HepG2 (cell line): ENCODE results near the gene TAF1D. TPM values are rescaled to one million over a fixed set of nuclear protein-coding genes. Genes with fewer than 3 reads are reported as not detected.

Source experiments
- ARNT ChIP-seq: fragments of 450-650 bp; IDR thresholded peaks from 2 replicates; pipeline ENCODE4 v1.6.1; 2017
- BCLAF1 ChIP-seq: fragments of 450-650 bp; IDR thresholded peaks from 2 replicates; pipeline ENCODE4 v1.6.1; 2017; ENCODE audit warnings: mild to moderate bottlenecking
- FUBP1 ChIP-seq: sonication (generic); formaldehyde crosslinking; IDR thresholded peaks from 2 replicates; pipeline ENCODE4 v1.5.1; 2020; ENCODE audit warnings: missing genetic modification reagents, mild to moderate bottlenecking, borderline replicate concordance
- JUN ChIP-seq: sonication (generic); formaldehyde crosslinking; IDR thresholded peaks from 2 replicates; pipeline ENCODE4 v1.4.0; 2020; ENCODE audit warnings: mild to moderate bottlenecking, missing genetic modification reagents
- MAFF ChIP-seq: IDR thresholded peaks from 2 replicates; pipeline ENCODE4 v1.6.1; 2011; ENCODE audit warnings: low read depth, low read length, improper control_type of control experiment
- MTF2 ChIP-seq: sonication (generic); formaldehyde crosslinking; IDR thresholded peaks from 2 replicates; pipeline ENCODE4 v1.5.0; 2020; ENCODE audit warnings: missing genetic modification reagents, borderline replicate concordance
- NBN ChIP-seq: fragments of 450-650 bp; conservative IDR thresholded peaks from 2 replicates; pipeline ENCODE4 v1.6.1; 2017
- PCBP1 ChIP-seq: fragments of 200-400 bp; formaldehyde crosslinking; IDR thresholded peaks from 2 replicates; pipeline ENCODE4 v1.6.1; 2017; ENCODE audit warnings: mild to moderate bottlenecking, low read depth, low read length, borderline replicate concordance
- POLR2AphosphoS2 ChIP-seq: IDR thresholded peaks from 2 replicates; pipeline ENCODE4 v1.6.1; 2011; ENCODE audit warnings: low read depth, low read length, improper control_type of control experiment
- PRDM4 ChIP-seq: sonication (generic); formaldehyde crosslinking; IDR thresholded peaks from 2 replicates; pipeline ENCODE4 v1.9.0; 2021; ENCODE audit warnings: missing genetic modification reagents, borderline replicate concordance
- RAD21 ChIP-seq: fragments of 450-650 bp; formaldehyde crosslinking; IDR thresholded peaks from 2 replicates; pipeline ENCODE4 v1.5.0; 2020; ENCODE audit warnings: mild to moderate bottlenecking
- SNAPC2 ChIP-seq: sonication (generic); formaldehyde crosslinking; IDR thresholded peaks from 2 replicates; pipeline ENCODE4 v1.8.1; 2022; ENCODE audit warnings: mild to moderate bottlenecking, missing genetic modification reagents
- TCF7 ChIP-seq: sonication (generic); IDR thresholded peaks from 2 replicates; pipeline ENCODE4 v1.6.1; 2016; ENCODE audit warnings: antibody characterized with exemption, low read depth
- YEATS4 ChIP-seq: sonication (generic); formaldehyde crosslinking; IDR thresholded peaks from 2 replicates; pipeline ENCODE4 v1.4.0; 2020; ENCODE audit warnings: missing genetic modification reagents, borderline replicate concordance
- ZBTB14 ChIP-seq: sonication (generic); formaldehyde crosslinking; IDR thresholded peaks from 2 replicates; pipeline ENCODE4 v1.4.0; 2020; ENCODE audit warnings: missing genetic modification reagents
- ZBTB42 ChIP-seq: sonication (generic); formaldehyde crosslinking; IDR thresholded peaks from 2 replicates; pipeline ENCODE4 v1.5.0; 2020; ENCODE audit warnings: mild to moderate bottlenecking, missing genetic modification reagents
- ZMYM3 ChIP-seq: sonication (generic); formaldehyde crosslinking; IDR thresholded peaks from 2 replicates; pipeline ENCODE4 v1.5.1; 2020; ENCODE audit warnings: mild to moderate bottlenecking, missing genetic modification reagents
- ZNF253 ChIP-seq: sonication (generic); formaldehyde crosslinking; IDR thresholded peaks from 2 replicates; pipeline ENCODE4 v1.8.0; 2022; ENCODE audit warnings: mild to moderate bottlenecking, missing genetic modification reagents, borderline replicate concordance
- polyA plus RNA-seq, 8 experiments: library from polyadenylated mRNA; depleted of rRNA in 3 of 8; stranded (reverse) in 7 of 8; unstranded in 1 of 8; fragments of >200 nt; fragmentation: Illumina TruSeq in 4 of 8; extraction: Trizol in 4 of 8; gene quantifications; 2 replicates each; pipeline versions ENCODE4 v1.2.1 to v1.2.3, GENCODE V29; 2011 to 2016; ENCODE audit warnings: low read depth in 4 of 8, missing spikeins in 1 of 8, mixed read lengths in 1 of 8; ENCODE audit not compliant: insufficient read depth in 1 of 8
- total RNA-seq, 5 experiments: library from RNA; depleted of rRNA; stranded (reverse); fragments of >200 nt; fragmentation: Illumina TruSeq; extraction: Trizol; gene quantifications; 2 replicates each; pipeline ENCODE4 v1.2.3, GENCODE V29; 2016; ENCODE audit warnings: low read depth in 1 of 5
- TF ChIP-seq, protein P1 (sequence below): sonication (generic); formaldehyde crosslinking; IDR thresholded peaks from 2 replicates; pipeline ENCODE4 v1.4.0; 2020; ENCODE audit warnings: missing genetic modification reagents
- TF ChIP-seq, protein P2 (sequence below): sonication (generic); formaldehyde crosslinking; IDR thresholded peaks from 2 replicates; pipeline ENCODE4 v1.5.0; 2020; ENCODE audit warnings: missing genetic modification reagents

The TAF1D gene
- total and polyA plus RNA-seq, 2 of the 13 experiments (the other 11 are each of a cell fraction or from before 2014, with no cell fraction given): 132 to 207 TPM

GRCh38 chr11:93773045-93773477 lies 31.8 kb upstream of the TAF1D start (continued):
- no peak for TF ChIP-seq FUBP1 (CRISPR knock-in tag)
- TF ChIP-seq, protein P1, sequence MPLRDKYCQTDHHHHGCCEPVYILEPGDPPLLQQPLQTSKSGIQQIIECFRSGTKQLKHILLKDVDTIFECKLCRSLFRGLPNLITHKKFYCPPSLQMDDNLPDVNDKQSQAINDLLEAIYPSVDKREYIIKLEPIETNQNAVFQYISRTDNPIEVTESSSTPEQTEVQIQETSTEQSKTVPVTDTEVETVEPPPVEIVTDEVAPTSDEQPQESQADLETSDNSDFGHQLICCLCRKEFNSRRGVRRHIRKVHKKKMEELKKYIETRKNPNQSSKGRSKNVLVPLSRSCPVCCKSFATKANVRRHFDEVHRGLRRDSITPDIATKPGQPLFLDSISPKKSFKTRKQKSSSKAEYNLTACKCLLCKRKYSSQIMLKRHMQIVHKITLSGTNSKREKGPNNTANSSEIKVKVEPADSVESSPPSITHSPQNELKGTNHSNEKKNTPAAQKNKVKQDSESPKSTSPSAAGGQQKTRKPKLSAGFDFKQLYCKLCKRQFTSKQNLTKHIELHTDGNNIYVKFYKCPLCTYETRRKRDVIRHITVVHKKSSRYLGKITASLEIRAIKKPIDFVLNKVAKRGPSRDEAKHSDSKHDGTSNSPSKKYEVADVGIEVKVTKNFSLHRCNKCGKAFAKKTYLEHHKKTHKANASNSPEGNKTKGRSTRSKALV (CRISPR knock-in tag): no peak
- TF ChIP-seq PCBP1: no peak
- no peak for TF ChIP-seq MAFF
- TF ChIP-seq BCLAF1: no peak
- TF ChIP-seq YEATS4 (CRISPR knock-in tag): no peak; the same call in 1 of the 2 replicates
- no peak; the same call in 1 of the 2 replicates for TF ChIP-seq RAD21
- TF ChIP-seq POLR2AphosphoS2: no peak
- TF ChIP-seq ARNT: no peak
- TF ChIP-seq SNAPC2 (CRISPR knock-in tag): no peak
- TF ChIP-seq ZMYM3 (CRISPR knock-in tag): peak; percentile 49; the same call in 1 of the 2 replicates
- TF ChIP-seq ZNF253 (CRISPR knock-in tag): peak; percentile 82; the same call in 1 of the 2 replicates
- no peak for TF ChIP-seq ZBTB14 (CRISPR knock-in tag)
- TF ChIP-seq JUN: peak; percentile 37; the same call in 1 of the 2 replicates
- TF ChIP-seq ZBTB42: no peak
- TF ChIP-seq TCF7: no peak
- TF ChIP-seq PRDM4 (CRISPR knock-in tag): no peak
- no peak for TF ChIP-seq MTF2 (CRISPR knock-in tag)
- TF ChIP-seq, protein P2, sequence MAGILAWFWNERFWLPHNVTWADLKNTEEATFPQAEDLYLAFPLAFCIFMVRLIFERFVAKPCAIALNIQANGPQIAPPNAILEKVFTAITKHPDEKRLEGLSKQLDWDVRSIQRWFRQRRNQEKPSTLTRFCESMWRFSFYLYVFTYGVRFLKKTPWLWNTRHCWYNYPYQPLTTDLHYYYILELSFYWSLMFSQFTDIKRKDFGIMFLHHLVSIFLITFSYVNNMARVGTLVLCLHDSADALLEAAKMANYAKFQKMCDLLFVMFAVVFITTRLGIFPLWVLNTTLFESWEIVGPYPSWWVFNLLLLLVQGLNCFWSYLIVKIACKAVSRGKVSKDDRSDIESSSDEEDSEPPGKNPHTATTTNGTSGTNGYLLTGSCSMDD (CRISPR knock-in tag): 0 out of 2 replicates have a peak, but pooled peaks have one; percentile 21
- no peak for TF ChIP-seq NBN
